Keratinocyte (primary cell): ENCODE results near the gene SYTL2. TPM values are rescaled to one million over a fixed set of nuclear protein-coding genes. Genes with fewer than 3 reads are reported as not detected.
A peak's percentile ranks its signal among the peaks of the same experiment; 100 is the strongest.

Experiments
- DNase-seq: peaks from one replicate; pipeline ENCODE4 v3.0.0-alpha.2; 2011; ENCODE audit warnings: low read depth, missing footprints, low spot score
- FAIRE-seq: peaks from 2 replicates; lab custom pipeline; 2011; peaks lifted over from hg19 to GRCh38; lab: Jason Lieb, UNC
- H2AFZ ChIP-seq: 2 replicates; pipeline ENCODE4 v1.6.0; 2012; ENCODE audit warnings: low read length, control low read depth, inconsistent platforms; ENCODE audit not compliant: control insufficient read depth
- H3K27ac ChIP-seq: 2 replicates; pipeline ENCODE4 v1.5.1; 2011; ENCODE audit warnings: low read length; ENCODE audit not compliant: control insufficient read depth, insufficient read depth
- H3K27me3 ChIP-seq: 3 replicates; pipeline ENCODE4 v1.6.0; 2011; ENCODE audit warnings: low read length; ENCODE audit not compliant: control insufficient read depth, insufficient read depth; ENCODE audit errors: extremely low read depth
- H3K36me3 ChIP-seq, 2 experiments: 2 replicates in 1 of 2; 3 replicates in 1 of 2; pipeline ENCODE4 v1.5.1; 2011; ENCODE audit warnings: low read length in 2 of 2, mild to moderate bottlenecking in 1 of 2; ENCODE audit not compliant: control insufficient read depth in 2 of 2, insufficient read depth in 2 of 2; ENCODE audit errors: extremely low read depth in 1 of 2
- H3K4me1 ChIP-seq: 3 replicates; pipeline ENCODE4 v1.5.1; 2011; ENCODE audit warnings: low read length; ENCODE audit not compliant: control insufficient read depth, insufficient read depth; ENCODE audit errors: extremely low read depth
- H3K4me2 ChIP-seq: 3 replicates; pipeline ENCODE4 v1.6.0; 2011; ENCODE audit warnings: low read depth, low read length; ENCODE audit not compliant: control insufficient read depth, insufficient read depth; ENCODE audit errors: extremely low read depth
- H3K4me3 ChIP-seq, 3 experiments: fragments of 200-600 bp in 1 of 3; sonication (generic) in 1 of 3; 2 replicates in 2 of 3; 3 replicates in 1 of 3; pipeline ENCODE4 v1.5.1; 2011 to 2016; ENCODE audit warnings: low read length in 3 of 3, mild to moderate bottlenecking in 3 of 3, control low read depth in 2 of 3, inconsistent platforms in 1 of 3, low read depth in 1 of 3, mixed read lengths in 1 of 3, mixed run types in 1 of 3, moderate library complexity in 1 of 3; ENCODE audit not compliant: control insufficient read depth in 2 of 3, insufficient read depth in 2 of 3; ENCODE audit errors: extremely low read depth in 1 of 3
- H3K79me2 ChIP-seq: 2 replicates; pipeline ENCODE4 v1.6.0; 2012; ENCODE audit warnings: low read length; ENCODE audit not compliant: control insufficient read depth, insufficient read depth
- H3K9ac ChIP-seq: 3 replicates; pipeline ENCODE4 v1.6.0; 2011; ENCODE audit warnings: low read length; ENCODE audit not compliant: control insufficient read depth, insufficient read depth; ENCODE audit errors: extremely low read depth
- H3K9me1 ChIP-seq: 3 replicates; pipeline ENCODE4 v1.6.0; 2011; ENCODE audit warnings: low read length; ENCODE audit not compliant: control insufficient read depth, insufficient read depth; ENCODE audit errors: extremely low read depth
- H3K9me3 ChIP-seq: 2 replicates; pipeline ENCODE4 v1.5.1; 2012; ENCODE audit warnings: low read depth, low read length; ENCODE audit not compliant: control insufficient read depth
- H4K20me1 ChIP-seq: 3 replicates; pipeline ENCODE4 v1.6.0; 2011; ENCODE audit warnings: low read length; ENCODE audit not compliant: control insufficient read depth, insufficient read depth; ENCODE audit errors: extremely low read depth
- EZH2 ChIP-seq: IDR thresholded peaks from one replicate; pipeline ENCODE4 v1.6.1; 2012; ENCODE audit warnings: inconsistent platforms, mild to moderate bottlenecking, low read length, moderate library complexity
- dilution Hi-C: fragments of 300-500 bp; cut with MboI; formaldehyde crosslinking; loops from one replicate; pipeline ENCODE4 v1.7.0; 2020; ENCODE audit warnings: low sequenced_read_pairs; ENCODE audit not compliant: extremely low pct_ligation_motif_present
- polyA plus RNA-seq, 5 experiments: library from polyadenylated mRNA; depleted of rRNA in 3 of 5; stranded (reverse) in 3 of 5; stranded (forward) in 1 of 5; unstranded in 1 of 5; fragments of >200 nt; gene quantifications; 1 replicate in 1 of 5; 2 replicates in 3 of 5; 3 replicates in 1 of 5; pipeline versions ENCODE4 v1.2.1 to v1.2.3, GENCODE V29; 2011 to 2012; ENCODE audit warnings: missing spikeins in 2 of 5, low read depth in 1 of 5, low replicate concordance in 1 of 5
- TF ChIP-seq, protein P1 (sequence below), 3 experiments: IDR thresholded peaks in 1 of 3; conservative IDR thresholded peaks in 1 of 3; optimal IDR thresholded peaks in 1 of 3; 2 replicates in 2 of 3; 3 replicates in 1 of 3; pipeline versions ENCODE3 to v1.5.1; 2011; ENCODE audit warnings: low read length in 3 of 3, mild to moderate bottlenecking in 3 of 3, moderate library complexity in 2 of 3, control low read depth in 1 of 3, inconsistent platforms in 1 of 3; ENCODE audit not compliant: insufficient read depth in 2 of 3; ENCODE audit errors: extremely low read depth in 1 of 3

SYTL2 gene
- polyA plus RNA-seq, 1 donor (not counting 4 experiments of a cell fraction or from before 2014, with no cell fraction given): 3.1 TPM

DNA sequence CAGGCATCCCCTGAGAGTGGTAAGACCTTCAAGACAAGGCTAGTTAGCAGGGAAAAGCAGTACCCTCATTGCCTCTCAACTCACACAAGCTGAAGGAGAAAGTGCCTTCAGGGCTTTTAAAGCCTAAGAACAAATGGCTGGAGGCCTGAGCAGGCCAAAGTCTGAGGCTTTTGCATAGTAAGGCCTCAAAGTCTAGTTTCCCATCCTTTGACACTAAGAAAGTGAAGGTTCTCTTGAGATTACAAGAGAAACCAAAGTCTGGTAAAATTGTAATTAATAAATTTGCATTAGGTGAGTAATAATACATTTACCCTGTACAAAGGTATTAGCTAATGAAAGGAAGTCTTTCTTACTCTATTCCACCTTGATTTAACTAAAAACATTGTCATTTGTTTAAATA is 78.0 kb downstream of the SYTL2 start:
- H3K27ac ChIP-seq: no peak overlapping the region
- no peak overlapping the region for H3K4me2 ChIP-seq
- H3K9ac ChIP-seq: no peak overlapping the region
- FAIRE-seq: no peak
- TF ChIP-seq, protein P1, sequence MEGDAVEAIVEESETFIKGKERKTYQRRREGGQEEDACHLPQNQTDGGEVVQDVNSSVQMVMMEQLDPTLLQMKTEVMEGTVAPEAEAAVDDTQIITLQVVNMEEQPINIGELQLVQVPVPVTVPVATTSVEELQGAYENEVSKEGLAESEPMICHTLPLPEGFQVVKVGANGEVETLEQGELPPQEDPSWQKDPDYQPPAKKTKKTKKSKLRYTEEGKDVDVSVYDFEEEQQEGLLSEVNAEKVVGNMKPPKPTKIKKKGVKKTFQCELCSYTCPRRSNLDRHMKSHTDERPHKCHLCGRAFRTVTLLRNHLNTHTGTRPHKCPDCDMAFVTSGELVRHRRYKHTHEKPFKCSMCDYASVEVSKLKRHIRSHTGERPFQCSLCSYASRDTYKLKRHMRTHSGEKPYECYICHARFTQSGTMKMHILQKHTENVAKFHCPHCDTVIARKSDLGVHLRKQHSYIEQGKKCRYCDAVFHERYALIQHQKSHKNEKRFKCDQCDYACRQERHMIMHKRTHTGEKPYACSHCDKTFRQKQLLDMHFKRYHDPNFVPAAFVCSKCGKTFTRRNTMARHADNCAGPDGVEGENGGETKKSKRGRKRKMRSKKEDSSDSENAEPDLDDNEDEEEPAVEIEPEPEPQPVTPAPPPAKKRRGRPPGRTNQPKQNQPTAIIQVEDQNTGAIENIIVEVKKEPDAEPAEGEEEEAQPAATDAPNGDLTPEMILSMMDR (optimal IDR thresholded peaks at IDR 0.05 in 1 of 3, IDR thresholded peaks at IDR 0.05 in 1 of 3, conservative IDR thresholded peaks at IDR 0.05 in 1 of 3; ENCODE audit: extremely low read depth in 1 of 3, insufficient read depth in 2 of 3, low read length in 3 of 3): no peak
- no peak for TF ChIP-seq EZH2
- dilution Hi-C loops: no loop called here
- no peaks in the 10 kb centered on the region for H3K9me3 ChIP-seq
- no peak overlapping the region for H3K4me3 ChIP-seq
- no peak overlapping the region for H2AFZ ChIP-seq
- no peak for DNase-seq
- no peaks in the 10 kb centered on the region for H3K27me3 ChIP-seq
- H3K79me2 ChIP-seq: no peaks in the 10 kb centered on the region
- no peaks in the 10 kb centered on the region for H3K9me1 ChIP-seq
- no peaks in the 10 kb centered on the region for H3K36me3 ChIP-seq
- peaks cover 6% of the 10 kb centered on the region for H3K4me1 ChIP-seq
- no peaks in the 10 kb centered on the region for H4K20me1 ChIP-seq

DNA sequence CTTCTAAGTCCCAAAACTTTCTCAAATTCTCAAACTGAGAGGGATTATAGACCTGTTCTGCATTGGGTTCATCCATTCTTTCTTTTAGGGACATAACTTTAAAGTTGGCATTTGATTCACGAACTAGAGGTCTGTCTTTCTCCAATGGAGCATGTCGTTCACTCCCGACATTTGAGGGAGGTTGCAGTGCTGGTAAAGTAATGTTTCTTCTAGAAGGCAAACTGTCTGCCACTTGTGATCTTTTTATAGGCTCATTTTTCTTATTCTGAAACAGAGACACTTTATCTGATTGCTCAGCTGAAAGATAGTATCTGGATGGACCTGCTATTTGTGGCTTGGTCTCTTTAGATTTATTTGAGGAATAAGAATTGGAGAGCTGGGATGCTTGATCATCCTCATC is 84.6 kb downstream of the SYTL2 start:
- H4K20me1 ChIP-seq: no peaks in the 10 kb centered on the region
- DNase-seq (no peak), FAIRE-seq (no peak)
- H3K4me1 ChIP-seq: peaks cover 16% of the 10 kb centered on the region
- no peaks in the 10 kb centered on the region for H3K9me1 ChIP-seq
- no peak overlapping the region for H3K27ac ChIP-seq
- H3K4me2 ChIP-seq: peak overlapping the region; percentile 64
- H3K9ac ChIP-seq: no peak overlapping the region
- H3K4me3 ChIP-seq: no peak overlapping the region
- no peaks in the 10 kb centered on the region for H3K27me3 ChIP-seq
- no peak for TF ChIP-seq EZH2
- TF ChIP-seq, protein P1 (optimal IDR thresholded peaks at IDR 0.05 in 1 of 3, IDR thresholded peaks at IDR 0.05 in 1 of 3, conservative IDR thresholded peaks at IDR 0.05 in 1 of 3; ENCODE audit: extremely low read depth in 1 of 3, insufficient read depth in 2 of 3, low read length in 3 of 3): no peak
- no peaks in the 10 kb centered on the region for H3K36me3 ChIP-seq
- dilution Hi-C loops: no loop called here
- no peaks in the 10 kb centered on the region for H3K79me2 ChIP-seq
- no peak overlapping the region for H2AFZ ChIP-seq
- no peaks in the 10 kb centered on the region for H3K9me3 ChIP-seq
